NOMO-1 treated with DMSO at 0.1 percent for 48 hours (cell line): Measurements from ENCODE around the gene GPR78.
"Not testable (repeated sequence)": the region's sequence is repeated elsewhere in the genome, so short reads cannot be mapped to it uniquely, and the experiment has no call there.

Source experiments
- DNase-seq: peaks from one replicate; lab custom pipeline; 2025; ENCODE audit not compliant: unreplicated experiment; lab: John Stamatoyannopoulos, UW

GPR78 gene

DNA sequence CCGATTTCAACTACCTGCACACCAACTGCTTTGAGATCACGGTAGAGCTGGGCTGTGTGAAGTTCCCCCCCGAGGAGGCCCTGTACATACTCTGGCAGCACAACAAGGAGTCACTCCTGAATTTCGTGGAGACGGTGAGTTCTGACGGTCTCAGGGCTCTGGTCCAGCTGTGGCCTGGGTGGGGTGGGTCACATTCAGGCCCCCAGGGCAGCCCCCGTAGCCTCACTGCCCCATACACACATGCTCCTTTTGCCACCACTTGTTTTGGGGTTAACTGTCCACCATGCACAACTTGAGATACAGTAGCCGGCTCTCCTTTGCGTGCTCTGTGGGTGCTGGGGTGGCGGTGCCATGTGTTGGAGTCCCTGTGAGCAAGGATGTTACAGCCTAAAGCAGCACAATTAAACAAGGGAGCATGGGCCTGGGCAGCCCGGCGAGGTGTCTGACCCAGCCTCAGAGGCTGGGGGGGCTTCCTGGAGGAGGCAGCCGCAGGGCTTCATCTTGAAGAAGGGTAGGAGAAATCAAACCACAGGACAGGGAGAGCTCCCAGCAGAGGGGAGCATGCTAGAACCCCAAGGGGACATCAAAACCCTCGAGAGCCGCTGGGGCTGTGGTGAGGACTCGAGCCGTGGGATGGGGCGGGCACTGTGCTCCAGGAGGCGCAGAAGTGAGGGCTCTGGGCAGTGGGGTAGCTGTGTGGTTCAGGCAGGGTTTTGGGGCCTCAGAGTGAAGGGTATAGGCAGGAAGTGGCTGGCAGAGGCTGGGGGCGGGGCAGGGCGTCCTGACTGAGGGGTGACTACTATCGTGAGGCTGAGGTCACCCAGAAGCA is 34.4 kb downstream of the GPR78 start:
- DNase-seq: no peak

DNA sequence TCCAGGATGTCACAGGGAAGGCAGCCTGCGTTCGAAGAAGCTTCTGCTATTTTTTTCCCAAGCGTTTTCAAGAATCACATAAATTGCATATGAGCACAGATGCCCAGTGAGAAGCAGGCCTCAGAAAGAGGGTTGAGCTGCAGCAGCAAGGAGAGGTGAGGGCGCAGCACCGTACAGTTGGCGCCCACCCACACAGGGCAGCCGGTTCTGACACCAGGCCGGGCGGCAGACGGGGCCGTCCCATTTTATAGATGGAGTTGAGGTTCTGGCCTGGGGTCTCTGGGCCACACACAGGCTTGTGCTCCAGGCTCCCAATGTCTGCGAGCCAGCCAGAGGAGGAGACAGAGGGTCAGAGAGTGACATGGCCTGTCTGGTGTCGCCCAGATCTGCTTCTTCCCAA is 35.2 kb downstream of the GPR78 start:
- DNase-seq: no peak

DNA sequence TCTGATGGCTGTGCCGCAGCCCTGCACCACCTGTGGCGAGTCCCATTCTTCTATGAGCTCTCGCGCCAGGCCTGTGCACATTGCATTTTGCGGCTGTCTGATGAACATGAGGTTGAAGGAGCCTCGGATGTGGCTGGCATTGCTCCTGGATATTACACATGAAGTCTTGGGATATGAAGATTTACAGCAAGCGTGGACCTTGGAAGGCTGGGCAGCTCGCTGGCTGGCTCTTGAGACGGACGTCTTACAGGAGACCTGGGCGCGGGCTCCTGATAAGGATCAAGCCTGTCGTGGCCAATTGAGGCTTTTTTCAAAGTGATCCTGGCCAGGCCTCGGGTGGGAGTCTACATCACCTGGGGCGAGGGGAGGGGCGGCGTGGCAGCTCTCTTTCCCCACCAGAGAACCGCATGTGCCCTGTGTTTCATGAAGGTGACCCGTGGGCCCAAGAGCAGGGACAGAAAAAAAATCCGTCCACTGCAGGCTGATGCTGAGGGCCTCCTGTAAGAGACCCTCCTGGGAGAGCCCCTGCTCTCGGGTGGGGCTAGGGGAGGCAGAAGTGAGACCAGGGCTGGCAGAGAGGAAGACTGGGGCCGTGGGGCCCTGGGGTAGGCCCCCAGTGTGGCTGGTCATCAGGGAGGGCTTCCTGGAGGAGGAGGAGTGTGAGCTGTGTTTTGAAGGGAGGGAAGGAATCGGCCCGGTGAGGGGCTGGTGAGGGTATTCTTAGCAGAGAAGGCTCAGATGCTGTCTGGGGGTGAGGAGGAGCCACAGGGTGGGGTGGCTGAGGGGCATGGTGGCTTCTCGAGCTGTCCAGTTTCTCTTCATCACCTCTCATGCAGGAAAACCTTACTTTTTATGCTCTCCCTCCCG is 36.0 kb downstream of the GPR78 start:
- no peak for DNase-seq

DNA sequence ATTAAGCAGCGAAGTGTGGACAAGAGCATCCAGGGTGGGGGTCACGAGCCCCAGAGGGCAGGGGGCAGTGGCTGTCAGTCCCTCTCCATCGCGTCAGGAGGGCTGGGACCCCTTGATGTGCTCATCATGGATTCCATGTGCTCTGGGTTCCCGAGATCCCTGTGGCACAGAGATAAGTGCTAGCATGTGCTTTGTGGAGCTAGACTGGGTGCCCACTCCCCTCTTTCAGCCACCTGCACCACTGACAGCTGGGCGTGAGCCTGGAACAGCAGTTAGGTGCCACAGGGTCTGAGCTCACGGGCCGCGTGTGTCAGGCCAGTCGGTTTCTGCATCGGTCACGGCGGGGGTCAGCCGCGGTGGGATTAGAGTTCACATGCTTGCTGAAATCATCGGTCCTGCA is 36.6 kb downstream of the GPR78 start:
- DNase-seq: no peak

DNA sequence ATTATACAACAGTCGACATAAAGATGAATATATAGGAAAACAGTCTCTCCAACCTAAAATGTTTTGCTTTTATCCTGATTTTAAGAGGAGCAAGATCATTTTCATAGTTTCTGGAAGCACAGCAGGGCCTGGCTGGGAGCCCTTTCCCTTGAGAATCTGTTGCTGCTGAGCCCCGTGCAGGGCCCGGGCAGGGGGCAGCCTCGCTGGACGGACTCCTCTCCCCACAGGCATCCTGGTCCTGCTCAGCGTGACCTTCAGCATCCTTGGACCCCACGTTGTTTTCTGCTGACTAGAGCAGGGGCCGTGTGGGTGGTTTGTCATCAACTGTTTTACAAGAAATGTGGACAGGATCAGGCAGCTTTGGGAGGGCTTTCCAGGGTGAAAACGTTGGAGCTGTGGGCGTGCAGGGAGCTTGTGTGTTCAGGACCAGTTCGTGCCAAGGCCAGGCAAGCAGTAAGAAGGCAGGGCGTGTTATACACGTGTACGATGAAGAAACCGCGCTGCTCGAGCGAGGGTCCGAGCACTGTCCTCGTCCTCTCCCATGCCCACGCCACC is 37.4 kb downstream of the GPR78 start:
- DNase-seq: no peak

DNA sequence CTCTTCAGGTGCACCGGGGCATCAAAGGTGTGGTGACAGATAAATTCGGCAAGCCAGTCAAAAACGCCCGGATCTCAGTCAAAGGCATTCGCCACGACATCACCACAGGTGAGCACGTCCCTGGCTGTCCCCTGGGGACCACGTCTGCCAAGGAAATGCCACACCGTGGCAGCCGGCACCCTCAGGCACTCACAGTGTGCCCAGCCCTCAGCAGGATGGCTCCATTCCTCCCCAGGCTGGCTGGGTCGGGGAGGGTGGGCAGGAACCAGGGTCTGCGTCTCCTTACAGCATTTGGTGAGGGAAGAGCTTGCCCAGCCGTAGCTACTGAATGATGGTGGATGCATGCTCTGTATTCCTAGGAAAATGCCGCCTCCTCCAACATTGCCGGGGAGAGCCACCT is 38.2 kb downstream of the GPR78 start:
- no peak for DNase-seq

DNA sequence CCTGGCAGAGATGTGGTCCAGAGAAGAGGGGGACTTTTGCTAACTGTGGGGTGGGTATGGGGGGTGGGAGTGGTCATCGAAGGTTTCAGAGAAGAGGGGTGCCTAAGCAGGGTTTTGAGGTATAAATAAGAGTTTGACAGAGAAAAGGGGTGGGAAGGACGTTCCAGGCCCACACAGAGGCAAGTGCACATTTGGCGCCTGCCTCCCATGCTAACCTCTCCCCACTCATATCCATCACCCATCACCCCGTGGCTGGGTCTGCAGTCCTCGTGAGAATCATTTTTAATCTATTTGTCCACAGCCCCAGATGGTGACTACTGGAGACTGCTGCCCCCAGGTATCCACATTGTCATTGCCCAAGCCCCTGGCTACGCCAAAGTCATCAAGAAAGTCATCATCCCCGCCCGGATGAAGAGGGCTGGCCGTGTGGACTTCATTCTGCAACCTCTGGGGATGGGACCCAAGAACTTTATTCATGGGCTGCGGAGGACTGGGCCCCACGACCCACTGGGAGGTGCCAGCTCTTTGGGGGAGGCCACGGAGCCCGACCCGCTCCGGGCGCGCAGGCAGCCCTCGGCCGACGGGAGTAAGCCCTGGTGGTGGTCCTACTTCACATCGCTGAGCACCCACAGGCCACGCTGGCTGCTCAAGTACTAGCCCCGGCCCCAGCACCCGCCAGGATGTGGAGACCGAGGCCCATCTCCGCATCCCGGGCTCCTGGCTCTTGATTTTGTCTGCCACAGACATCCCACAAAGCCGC is 38.9 kb downstream of the GPR78 start:
- DNase-seq: no peak

DNA sequence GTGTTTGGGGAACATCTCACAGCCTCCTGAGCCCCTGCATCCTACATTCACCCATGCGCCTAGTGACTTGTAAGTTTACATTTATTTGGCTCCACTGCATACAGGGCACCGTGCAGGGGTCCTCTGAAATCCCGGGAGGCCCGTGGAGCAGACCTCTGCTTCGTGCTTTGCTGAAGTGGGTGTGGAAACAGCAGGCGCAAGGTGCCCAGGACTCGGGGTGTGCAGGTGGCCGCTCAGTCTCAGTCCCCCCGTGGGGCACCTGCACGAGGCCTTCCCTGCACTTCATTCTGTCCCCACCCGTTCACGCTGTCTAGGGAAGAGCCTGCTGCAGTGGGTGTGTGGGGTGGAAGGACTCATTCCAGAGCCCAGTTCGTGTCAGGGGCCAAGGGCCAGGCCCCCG is 40.9 kb downstream of the GPR78 start:
- DNase-seq: not testable (repeated sequence)

DNA sequence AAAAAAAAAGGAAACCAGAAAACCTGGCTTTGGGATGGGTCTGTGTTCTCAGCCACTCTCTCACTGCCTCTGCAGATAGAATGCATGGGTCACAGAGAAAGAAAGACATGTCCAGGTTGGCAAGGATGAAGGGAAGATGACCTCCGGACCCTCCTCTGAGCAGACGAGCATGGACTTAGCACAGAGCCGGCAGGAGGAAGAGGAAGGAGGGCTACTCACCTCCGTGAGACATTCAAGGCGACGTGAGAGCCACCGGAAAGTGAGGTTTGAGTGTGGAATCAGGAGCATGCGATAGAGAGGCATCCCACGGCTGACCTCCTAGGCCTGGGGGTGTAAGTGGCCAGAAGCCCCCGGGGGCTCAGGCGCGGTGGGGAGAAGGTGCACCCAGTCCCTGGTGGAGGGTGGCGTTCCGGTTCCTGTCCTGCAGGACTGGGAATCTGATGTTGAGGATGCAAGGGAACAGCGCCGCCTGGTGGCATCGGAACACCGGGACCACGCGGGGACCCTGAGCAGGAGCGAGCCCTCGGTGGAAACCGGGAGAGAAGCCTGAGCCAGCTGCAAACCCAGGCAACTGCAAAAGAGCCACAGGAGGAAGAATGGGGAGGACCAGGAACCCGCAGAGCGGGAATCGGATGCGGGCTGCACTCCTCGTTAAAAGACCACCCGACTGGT is 44.5 kb downstream of the GPR78 start:
- DNase-seq: not testable (repeated sequence)

DNA sequence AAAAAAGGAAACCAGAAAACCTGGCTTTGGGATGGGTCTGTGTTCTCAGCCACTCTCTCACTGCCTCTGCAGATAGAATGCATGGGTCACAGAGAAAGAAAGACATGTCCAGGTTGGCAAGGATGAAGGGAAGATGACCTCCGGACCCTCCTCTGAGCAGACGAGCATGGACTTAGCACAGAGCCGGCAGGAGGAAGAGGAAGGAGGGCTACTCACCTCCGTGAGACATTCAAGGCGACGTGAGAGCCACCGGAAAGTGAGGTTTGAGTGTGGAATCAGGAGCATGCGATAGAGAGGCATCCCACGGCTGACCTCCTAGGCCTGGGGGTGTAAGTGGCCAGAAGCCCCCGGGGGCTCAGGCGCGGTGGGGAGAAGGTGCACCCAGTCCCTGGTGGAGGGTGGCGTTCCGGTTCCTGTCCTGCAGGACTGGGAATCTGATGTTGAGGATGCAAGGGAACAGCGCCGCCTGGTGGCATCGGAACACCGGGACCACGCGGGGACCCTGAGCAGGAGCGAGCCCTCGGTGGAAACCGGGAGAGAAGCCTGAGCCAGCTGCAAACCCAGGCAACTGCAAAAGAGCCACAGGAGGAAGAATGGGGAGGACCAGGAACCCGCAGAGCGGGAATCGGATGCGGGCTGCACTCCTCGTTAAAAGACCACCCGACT is 50.2 kb downstream of the GPR78 start:
- not testable (repeated sequence) for DNase-seq

DNA sequence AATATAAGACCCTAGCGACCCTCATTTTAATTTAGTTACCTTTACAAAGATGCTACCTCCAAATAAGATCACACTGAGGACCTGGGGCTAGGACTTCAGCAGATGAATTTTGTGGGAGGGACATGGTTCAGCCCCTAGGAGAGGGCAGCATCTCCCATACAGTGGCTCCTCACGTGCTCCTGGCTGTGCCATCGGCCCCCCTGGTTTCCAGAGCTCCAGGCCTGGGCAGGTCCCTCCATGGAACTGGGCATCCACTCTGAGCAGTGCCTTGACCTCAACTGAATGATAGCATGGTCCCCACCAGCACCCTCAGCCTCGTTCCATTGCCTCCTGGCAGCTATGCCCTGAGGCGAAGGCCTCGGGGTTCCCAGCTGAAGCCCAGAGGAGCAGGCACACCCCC is 51.7 kb downstream of the GPR78 start:
- DNase-seq: not testable (repeated sequence)

DNA sequence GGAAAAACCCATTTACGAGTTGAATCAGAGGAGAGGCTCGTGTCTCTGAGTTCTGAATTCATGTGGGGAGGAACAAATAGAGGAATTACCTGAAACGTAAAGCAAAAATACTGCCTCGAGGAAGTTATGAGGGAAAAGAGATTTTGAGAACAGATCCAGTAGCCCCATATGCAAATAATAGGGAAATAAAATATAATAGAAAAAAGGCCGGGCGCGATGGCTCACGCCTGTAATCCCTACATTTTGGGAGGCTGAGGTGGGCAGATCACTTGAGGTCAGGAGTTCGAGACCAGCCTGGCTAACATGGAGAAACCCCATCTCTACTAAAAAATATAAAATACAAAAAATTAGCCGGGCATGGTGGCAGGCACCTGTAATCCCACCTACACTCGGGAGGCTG is 54.6 kb downstream of the GPR78 start:
- DNase-seq: not testable (repeated sequence)

DNA sequence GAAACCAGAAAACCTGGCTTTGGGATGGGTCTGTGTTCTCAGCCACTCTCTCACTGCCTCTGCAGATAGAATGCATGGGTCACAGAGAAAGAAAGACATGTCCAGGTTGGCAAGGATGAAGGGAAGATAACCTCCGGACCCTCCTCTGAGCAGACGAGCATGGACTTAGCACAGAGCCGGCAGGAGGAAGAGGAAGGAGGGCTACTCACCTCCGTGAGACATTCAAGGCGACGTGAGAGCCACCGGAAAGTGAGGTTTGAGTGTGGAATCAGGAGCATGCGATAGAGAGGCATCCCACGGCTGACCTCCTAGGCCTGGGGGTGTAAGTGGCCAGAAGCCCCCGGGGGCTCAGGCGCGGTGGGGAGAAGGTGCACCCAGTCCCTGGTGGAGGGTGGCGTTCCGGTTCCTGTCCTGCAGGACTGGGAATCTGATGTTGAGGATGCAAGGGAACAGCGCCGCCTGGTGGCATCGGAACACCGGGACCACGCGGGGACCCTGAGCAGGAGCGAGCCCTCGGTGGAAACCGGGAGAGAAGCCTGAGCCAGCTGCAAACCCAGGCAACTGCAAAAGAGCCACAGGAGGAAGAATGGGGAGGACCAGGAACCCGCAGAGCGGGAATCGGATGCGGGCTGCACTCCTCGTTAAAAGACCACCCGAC is 55.8 kb downstream of the GPR78 start:
- DNase-seq: not testable (repeated sequence)
